GM12878 (cell line): ENCODE measurements around the gene MYL3. TPM values are rescaled to one million over a fixed set of nuclear protein-coding genes. Genes with fewer than 3 reads are reported as not detected.

Experiments used
- ATF7 ChIP-seq: fragments of 450-650 bp; IDR thresholded peaks from 2 replicates; pipeline ENCODE4 v1.6.1; 2016; ENCODE audit warnings: low read depth, mild to moderate bottlenecking
- FOXK2 ChIP-seq: fragments of 450-650 bp; IDR thresholded peaks from 2 replicates; pipeline ENCODE4 v1.6.1; 2017; ENCODE audit warnings: mild to moderate bottlenecking, moderate library complexity
- GABPA ChIP-seq: IDR thresholded peaks from 2 replicates; pipeline ENCODE4 v1.6.1; 2014; ENCODE audit warnings: antibody characterized with exemption, low read depth, mild to moderate bottlenecking, inconsistent platforms
- HCFC1 ChIP-seq: fragments of 150-350 bp; IDR thresholded peaks from 2 replicates; pipeline ENCODE4 v1.6.1; 2014; ENCODE audit warnings: low read length
- HDGF ChIP-seq: fragments of 450-650 bp; IDR thresholded peaks from 2 replicates; pipeline ENCODE4 v1.6.1; 2016; ENCODE audit warnings: antibody characterized with exemption
- IRF5 ChIP-seq: fragments of 450-650 bp; IDR thresholded peaks from 2 replicates; pipeline ENCODE4 v1.6.1; 2017; ENCODE audit warnings: borderline replicate concordance
- NRF1 ChIP-seq: conservative IDR thresholded peaks from 2 replicates; pipeline ENCODE4 v1.6.1; 2011; ENCODE audit warnings: mild to moderate bottlenecking, low read depth, low read length, improper control_type of control experiment
- SMC3 ChIP-seq: IDR thresholded peaks from 2 replicates; pipeline ENCODE4 v1.6.1; 2011; ENCODE audit warnings: low read length, improper control_type of control experiment, borderline replicate concordance
- SUZ12 ChIP-seq: fragments of 200-600 bp; sonication (generic); IDR thresholded peaks from one replicate; pipeline ENCODE4 v1.6.1; 2018; ENCODE audit warnings: antibody characterized with exemption, mild to moderate bottlenecking; ENCODE audit not compliant: unreplicated experiment
- ZNF274 ChIP-seq: IDR thresholded peaks from one replicate; pipeline ENCODE4 v1.8.0; 2011; ENCODE audit not compliant: insufficient read length, insufficient read depth
- polyA plus RNA-seq, 11 experiments: library from polyadenylated mRNA; depleted of rRNA in 4 of 11; unstranded in 6 of 11; stranded (reverse) in 5 of 11; fragments of >200 nt; fragmentation: Nextera tagmentation in 4 of 11; fragmentation: Illumina TruSeq in 1 of 11; extraction: Ambion mirVana in 4 of 11; extraction: Trizol in 1 of 11; gene quantifications; 1 replicate in 1 of 11; 2 replicates in 10 of 11; pipeline versions ENCODE4 v1.2.1 to v1.2.3, GENCODE V29; 2011 to 2016; ENCODE audit warnings: inconsistent platforms in 2 of 11, missing spikeins in 2 of 11, low read depth in 1 of 11
- total RNA-seq, 4 experiments: library from RNA; depleted of rRNA in 3 of 4; stranded (reverse); fragments of >200 nt in 3 of 4; fragmentation: Illumina TruSeq in 1 of 4; extraction: Trizol in 1 of 4; gene quantifications; 2 replicates each; pipeline versions ENCODE4 v1.2.1 to v1.2.3, GENCODE V29; 2013 to 2021
- TF ChIP-seq, protein P1 (sequence below): fragments of 450-650 bp; IDR thresholded peaks from 2 replicates; pipeline ENCODE4 v1.6.1; 2016; ENCODE audit warnings: mild to moderate bottlenecking, moderate library complexity, borderline replicate concordance
- TF ChIP-seq, protein P2 (sequence below): fragments of 450-650 bp; formaldehyde crosslinking; IDR thresholded peaks from 2 replicates; pipeline ENCODE4 v1.5.0; 2022; ENCODE audit warnings: mild to moderate bottlenecking, missing genetic modification characterization
- TF ChIP-seq, protein P3 (sequence below): fragments of 450-650 bp; IDR thresholded peaks from 2 replicates; pipeline ENCODE4 v1.6.1; 2017; ENCODE audit warnings: mild to moderate bottlenecking, moderate library complexity
- TF ChIP-seq, protein P4 (sequence below): fragments of 450-650 bp; IDR thresholded peaks from 2 replicates; pipeline ENCODE4 v1.6.1; 2017; ENCODE audit warnings: antibody characterized with exemption, mild to moderate bottlenecking, moderate library complexity

The MYL3 gene
- total and polyA plus RNA-seq, 10 of the 15 experiments (the other 5 are each of a cell fraction or from before 2014, with no cell fraction given) = 0.40 TPM; not detected in 9

- TF ChIP-seq GABPA = no peak
- TF ChIP-seq, protein P1, sequence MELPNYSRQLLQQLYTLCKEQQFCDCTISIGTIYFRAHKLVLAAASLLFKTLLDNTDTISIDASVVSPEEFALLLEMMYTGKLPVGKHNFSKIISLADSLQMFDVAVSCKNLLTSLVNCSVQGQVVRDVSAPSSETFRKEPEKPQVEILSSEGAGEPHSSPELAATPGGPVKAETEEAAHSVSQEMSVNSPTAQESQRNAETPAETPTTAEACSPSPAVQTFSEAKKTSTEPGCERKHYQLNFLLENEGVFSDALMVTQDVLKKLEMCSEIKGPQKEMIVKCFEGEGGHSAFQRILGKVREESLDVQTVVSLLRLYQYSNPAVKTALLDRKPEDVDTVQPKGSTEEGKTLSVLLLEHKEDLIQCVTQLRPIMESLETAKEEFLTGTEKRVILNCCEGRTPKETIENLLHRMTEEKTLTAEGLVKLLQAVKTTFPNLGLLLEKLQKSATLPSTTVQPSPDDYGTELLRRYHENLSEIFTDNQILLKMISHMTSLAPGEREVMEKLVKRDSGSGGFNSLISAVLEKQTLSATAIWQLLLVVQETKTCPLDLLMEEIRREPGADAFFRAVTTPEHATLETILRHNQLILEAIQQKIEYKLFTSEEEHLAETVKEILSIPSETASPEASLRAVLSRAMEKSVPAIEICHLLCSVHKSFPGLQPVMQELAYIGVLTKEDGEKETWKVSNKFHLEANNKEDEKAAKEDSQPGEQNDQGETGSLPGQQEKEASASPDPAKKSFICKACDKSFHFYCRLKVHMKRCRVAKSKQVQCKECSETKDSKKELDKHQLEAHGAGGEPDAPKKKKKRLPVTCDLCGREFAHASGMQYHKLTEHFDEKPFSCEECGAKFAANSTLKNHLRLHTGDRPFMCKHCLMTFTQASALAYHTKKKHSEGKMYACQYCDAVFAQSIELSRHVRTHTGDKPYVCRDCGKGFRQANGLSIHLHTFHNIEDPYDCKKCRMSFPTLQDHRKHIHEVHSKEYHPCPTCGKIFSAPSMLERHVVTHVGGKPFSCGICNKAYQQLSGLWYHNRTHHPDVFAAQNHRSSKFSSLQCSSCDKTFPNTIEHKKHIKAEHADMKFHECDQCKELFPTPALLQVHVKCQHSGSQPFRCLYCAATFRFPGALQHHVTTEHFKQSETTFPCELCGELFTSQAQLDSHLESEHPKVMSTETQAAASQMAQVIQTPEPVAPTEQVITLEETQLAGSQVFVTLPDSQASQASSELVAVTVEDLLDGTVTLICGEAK = no peak
- peak; percentile 71 for TF ChIP-seq ATF7
- TF ChIP-seq, protein P2, sequence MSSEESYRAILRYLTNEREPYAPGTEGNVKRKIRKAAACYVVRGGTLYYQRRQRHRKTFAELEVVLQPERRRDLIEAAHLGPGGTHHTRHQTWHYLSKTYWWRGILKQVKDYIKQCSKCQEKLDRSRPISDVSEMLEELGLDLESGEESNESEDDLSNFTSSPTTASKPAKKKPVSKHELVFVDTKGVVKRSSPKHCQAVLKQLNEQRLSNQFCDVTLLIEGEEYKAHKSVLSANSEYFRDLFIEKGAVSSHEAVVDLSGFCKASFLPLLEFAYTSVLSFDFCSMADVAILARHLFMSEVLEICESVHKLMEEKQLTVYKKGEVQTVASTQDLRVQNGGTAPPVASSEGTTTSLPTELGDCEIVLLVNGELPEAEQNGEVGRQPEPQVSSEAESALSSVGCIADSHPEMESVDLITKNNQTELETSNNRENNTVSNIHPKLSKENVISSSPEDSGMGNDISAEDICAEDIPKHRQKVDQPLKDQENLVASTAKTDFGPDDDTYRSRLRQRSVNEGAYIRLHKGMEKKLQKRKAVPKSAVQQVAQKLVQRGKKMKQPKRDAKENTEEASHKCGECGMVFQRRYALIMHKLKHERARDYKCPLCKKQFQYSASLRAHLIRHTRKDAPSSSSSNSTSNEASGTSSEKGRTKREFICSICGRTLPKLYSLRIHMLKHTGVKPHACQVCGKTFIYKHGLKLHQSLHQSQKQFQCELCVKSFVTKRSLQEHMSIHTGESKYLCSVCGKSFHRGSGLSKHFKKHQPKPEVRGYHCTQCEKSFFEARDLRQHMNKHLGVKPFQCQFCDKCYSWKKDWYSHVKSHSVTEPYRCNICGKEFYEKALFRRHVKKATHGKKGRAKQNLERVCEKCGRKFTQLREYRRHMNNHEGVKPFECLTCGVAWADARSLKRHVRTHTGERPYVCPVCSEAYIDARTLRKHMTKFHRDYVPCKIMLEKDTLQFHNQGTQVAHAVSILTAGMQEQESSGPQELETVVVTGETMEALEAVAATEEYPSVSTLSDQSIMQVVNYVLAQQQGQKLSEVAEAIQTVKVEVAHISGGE (CRISPR knock-in tag) = no peak
- TF ChIP-seq, protein P3, sequence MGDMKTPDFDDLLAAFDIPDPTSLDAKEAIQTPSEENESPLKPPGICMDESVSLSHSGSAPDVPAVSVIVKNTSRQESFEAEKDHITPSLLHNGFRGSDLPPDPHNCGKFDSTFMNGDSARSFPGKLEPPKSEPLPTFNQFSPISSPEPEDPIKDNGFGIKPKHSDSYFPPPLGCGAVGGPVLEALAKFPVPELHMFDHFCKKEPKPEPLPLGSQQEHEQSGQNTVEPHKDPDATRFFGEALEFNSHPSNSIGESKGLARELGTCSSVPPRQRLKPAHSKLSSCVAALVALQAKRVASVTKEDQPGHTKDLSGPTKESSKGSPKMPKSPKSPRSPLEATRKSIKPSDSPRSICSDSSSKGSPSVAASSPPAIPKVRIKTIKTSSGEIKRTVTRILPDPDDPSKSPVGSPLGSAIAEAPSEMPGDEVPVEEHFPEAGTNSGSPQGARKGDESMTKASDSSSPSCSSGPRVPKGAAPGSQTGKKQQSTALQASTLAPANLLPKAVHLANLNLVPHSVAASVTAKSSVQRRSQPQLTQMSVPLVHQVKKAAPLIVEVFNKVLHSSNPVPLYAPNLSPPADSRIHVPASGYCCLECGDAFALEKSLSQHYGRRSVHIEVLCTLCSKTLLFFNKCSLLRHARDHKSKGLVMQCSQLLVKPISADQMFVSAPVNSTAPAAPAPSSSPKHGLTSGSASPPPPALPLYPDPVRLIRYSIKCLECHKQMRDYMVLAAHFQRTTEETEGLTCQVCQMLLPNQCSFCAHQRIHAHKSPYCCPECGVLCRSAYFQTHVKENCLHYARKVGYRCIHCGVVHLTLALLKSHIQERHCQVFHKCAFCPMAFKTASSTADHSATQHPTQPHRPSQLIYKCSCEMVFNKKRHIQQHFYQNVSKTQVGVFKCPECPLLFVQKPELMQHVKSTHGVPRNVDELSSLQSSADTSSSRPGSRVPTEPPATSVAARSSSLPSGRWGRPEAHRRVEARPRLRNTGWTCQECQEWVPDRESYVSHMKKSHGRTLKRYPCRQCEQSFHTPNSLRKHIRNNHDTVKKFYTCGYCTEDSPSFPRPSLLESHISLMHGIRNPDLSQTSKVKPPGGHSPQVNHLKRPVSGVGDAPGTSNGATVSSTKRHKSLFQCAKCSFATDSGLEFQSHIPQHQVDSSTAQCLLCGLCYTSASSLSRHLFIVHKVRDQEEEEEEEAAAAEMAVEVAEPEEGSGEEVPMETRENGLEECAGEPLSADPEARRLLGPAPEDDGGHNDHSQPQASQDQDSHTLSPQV = no peak
- no peak for TF ChIP-seq NRF1
- TF ChIP-seq, protein P4, sequence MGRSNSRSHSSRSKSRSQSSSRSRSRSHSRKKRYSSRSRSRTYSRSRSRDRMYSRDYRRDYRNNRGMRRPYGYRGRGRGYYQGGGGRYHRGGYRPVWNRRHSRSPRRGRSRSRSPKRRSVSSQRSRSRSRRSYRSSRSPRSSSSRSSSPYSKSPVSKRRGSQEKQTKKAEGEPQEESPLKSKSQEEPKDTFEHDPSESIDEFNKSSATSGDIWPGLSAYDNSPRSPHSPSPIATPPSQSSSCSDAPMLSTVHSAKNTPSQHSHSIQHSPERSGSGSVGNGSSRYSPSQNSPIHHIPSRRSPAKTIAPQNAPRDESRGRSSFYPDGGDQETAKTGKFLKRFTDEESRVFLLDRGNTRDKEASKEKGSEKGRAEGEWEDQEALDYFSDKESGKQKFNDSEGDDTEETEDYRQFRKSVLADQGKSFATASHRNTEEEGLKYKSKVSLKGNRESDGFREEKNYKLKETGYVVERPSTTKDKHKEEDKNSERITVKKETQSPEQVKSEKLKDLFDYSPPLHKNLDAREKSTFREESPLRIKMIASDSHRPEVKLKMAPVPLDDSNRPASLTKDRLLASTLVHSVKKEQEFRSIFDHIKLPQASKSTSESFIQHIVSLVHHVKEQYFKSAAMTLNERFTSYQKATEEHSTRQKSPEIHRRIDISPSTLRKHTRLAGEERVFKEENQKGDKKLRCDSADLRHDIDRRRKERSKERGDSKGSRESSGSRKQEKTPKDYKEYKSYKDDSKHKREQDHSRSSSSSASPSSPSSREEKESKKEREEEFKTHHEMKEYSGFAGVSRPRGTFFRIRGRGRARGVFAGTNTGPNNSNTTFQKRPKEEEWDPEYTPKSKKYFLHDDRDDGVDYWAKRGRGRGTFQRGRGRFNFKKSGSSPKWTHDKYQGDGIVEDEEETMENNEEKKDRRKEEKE = no peak
- peak; percentile 41; the same call in 1 of the 2 replicates for TF ChIP-seq HDGF
- peak; percentile 97 for TF ChIP-seq SMC3
- no peak for TF ChIP-seq FOXK2
- TF ChIP-seq SUZ12 = no peak
- TF ChIP-seq IRF5 = no peak
- no peak for TF ChIP-seq ZNF274
- no peak for TF ChIP-seq HCFC1
These were observed 32.0 kb upstream of the MYL3 start (continued) for GRCh38 chr3:46895204-46895660.
